NCI-H526 (cell line): ENCODE data around the gene LBHD1.
"Not testable (repeated sequence)": the region's sequence is repeated elsewhere in the genome, so short reads cannot be mapped to it uniquely, and the experiment has no call there.

Experiments
- DNase-seq, 2 experiments: peaks; one replicate each; lab custom pipeline; 2025; lab: John Stamatoyannopoulos, UW

Gene LBHD1

DNA sequence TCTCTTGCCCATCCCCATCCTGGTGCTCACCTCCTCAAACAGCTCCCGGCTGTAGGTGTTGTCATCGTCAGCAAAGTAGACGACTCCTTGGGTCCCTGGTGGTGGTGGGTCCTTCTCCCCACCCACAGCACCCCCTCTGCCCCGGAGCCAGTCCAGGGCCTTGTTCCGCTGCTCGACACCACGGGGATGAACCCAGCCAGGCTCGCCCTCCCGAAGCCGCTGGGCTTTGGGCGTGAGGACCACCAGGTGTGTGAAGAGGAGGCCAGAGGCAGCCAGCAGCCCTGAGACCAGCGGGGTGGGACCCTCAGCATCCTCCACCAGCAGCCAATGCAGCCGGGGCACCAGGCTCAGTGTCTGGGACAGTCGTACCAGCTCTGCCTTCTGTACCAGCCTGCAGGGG, 55.1 kb downstream of the LBHD1 start:
- not testable (repeated sequence) for DNase-seq

DNA sequence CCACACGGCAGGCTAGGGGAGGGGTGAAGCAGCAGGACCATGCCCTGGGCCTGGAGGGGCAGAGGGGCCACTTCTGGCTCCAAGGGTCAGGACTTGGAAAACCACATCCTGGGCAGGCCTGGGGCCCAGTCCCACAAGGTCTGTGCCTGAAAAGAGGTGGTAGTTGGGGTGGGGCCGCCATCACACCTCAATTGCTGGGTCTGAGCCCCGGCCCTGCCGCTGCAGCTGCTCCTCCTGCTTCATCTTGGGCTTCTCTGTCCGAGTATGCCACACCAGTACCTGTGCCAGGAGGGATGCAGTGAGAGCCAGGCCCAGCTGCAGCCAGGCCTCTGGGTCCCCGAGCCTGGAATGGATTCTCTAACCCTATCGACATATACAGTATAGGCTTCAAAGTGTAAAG, 56.5 kb downstream of the LBHD1 start:
- DNase-seq, result no peak

DNA sequence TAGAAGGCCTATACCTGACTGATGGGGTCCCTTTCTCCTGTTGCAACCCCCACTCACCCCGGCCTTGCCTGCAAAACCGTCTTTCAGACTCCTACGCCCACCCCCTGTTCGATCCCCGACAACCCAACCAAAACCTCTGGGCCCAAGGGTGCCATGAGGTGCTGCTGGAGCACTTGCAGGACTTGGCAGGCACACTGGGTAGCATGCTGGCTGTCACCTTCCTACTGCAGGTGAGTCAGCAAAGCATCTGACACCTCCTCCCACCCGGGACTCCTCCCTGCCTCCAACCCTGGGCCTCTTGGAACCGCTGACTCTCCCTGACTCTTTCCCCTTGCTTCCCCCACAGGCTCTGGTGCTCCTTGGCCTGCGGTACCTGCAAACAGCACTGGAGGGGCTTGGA, 57.8 kb downstream of the LBHD1 start:
- no peak for DNase-seq

DNA sequence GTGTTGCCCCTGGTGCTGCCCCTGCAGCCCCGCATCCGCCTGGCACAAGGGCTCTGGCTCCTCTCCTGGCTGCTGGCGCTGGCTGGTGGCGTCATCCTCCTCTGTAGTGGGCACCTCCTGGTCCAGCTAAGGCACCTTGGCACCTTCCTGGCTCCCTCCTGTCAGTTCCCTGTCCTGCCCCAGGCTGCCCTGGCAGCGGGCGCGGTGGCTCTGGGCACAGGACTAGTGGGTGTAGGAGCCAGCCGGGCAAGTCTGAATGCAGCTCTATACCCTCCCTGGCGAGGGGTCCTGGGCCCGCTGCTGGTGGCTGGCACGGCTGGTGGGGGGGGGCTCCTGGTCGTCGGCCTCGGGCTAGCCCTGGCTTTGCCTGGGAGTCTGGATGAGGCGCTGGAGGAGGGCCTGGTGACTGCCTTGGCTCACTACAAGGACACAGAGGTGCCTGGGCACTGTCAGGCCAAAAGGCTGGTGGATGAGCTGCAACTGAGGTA, 58.7 kb downstream of the LBHD1 start:
- no peak for DNase-seq
